ENCODE measurements around the gene FAM184A.

DNA sequence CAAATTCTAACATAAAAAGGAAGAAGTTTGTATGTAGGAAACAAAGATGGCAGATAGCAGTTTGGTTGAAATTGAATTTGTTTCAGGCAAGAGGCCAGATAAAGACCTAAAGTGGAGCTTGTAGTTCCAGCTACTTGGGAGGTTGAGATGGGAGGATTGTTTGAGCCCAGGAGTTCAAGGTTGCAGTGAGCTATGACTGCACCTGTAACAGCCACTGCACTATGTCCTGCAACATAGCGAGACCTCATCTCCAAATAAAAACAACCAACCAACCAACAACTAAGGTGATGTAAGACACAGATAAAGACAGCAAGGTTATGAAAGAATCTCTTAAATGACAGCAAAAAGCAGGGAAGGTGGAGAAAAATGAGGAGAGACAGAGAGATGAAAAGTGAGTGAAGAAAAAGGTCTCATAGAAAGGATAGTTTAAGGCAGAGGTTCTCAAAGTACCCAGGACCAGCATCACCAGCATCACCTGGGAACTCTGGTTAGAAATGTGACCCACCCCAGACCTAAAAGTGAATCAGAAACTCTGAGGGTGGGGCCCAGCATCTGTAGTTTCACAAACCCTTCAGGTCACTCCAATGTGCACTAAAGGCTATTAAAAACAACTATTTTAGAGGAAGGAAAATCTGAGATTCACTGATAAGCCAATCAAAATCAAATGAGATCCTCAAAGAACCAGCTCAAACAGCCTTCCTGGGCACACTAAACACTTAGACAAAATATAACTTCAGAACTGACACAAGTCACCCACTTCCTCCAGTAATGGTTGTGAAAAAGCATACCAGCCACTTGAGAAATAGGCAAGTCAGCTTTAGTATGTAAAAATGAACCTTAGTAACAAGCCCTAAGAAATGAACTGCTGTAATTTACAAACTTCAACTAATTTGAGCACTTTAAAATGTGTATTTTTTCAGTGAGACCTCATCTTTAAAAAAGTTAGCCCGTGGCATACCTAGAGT is 57.6 kb downstream of the FAM184A start:
- TF ChIP-seq, protein P1, sequence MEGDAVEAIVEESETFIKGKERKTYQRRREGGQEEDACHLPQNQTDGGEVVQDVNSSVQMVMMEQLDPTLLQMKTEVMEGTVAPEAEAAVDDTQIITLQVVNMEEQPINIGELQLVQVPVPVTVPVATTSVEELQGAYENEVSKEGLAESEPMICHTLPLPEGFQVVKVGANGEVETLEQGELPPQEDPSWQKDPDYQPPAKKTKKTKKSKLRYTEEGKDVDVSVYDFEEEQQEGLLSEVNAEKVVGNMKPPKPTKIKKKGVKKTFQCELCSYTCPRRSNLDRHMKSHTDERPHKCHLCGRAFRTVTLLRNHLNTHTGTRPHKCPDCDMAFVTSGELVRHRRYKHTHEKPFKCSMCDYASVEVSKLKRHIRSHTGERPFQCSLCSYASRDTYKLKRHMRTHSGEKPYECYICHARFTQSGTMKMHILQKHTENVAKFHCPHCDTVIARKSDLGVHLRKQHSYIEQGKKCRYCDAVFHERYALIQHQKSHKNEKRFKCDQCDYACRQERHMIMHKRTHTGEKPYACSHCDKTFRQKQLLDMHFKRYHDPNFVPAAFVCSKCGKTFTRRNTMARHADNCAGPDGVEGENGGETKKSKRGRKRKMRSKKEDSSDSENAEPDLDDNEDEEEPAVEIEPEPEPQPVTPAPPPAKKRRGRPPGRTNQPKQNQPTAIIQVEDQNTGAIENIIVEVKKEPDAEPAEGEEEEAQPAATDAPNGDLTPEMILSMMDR (IDR thresholded peaks at IDR 0.05): no peak
- TF ChIP-seq POLR2A (IDR thresholded peaks at IDR 0.05; ENCODE audit: low read length) (no peak), KDM1A (IDR thresholded peaks at IDR 0.05; ENCODE audit: low read depth) (no peak), RFX5 (IDR thresholded peaks at IDR 0.05) (no peak), BHLHE40 (IDR thresholded peaks at IDR 0.05; ENCODE audit: low read depth, low read length) (no peak), FOSL2 (IDR thresholded peaks at IDR 0.05) (no peak), FOSL2 (CRISPR knock-in tag; IDR thresholded peaks at IDR 0.05) (no peak), CBX2 (IDR thresholded peaks at IDR 0.05; ENCODE audit: borderline replicate concordance, low read depth) (no peak), POLR2AphosphoS2 (conservative IDR thresholded peaks at IDR 0.05; ENCODE audit: low read length) (no peak), ESRRA (IDR thresholded peaks at IDR 0.05; ENCODE audit: borderline replicate concordance, low read length) (no peak), RAD21 (conservative IDR thresholded peaks at IDR 0.05 in 1 of 2, IDR thresholded peaks at IDR 0.05 in 1 of 2) (no peak)
- TF ChIP-seq, protein P2, sequence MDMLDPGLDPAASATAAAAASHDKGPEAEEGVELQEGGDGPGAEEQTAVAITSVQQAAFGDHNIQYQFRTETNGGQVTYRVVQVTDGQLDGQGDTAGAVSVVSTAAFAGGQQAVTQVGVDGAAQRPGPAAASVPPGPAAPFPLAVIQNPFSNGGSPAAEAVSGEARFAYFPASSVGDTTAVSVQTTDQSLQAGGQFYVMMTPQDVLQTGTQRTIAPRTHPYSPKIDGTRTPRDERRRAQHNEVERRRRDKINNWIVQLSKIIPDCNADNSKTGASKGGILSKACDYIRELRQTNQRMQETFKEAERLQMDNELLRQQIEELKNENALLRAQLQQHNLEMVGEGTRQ (IDR thresholded peaks at IDR 0.05): no peak
- TF ChIP-seq, protein P3, sequence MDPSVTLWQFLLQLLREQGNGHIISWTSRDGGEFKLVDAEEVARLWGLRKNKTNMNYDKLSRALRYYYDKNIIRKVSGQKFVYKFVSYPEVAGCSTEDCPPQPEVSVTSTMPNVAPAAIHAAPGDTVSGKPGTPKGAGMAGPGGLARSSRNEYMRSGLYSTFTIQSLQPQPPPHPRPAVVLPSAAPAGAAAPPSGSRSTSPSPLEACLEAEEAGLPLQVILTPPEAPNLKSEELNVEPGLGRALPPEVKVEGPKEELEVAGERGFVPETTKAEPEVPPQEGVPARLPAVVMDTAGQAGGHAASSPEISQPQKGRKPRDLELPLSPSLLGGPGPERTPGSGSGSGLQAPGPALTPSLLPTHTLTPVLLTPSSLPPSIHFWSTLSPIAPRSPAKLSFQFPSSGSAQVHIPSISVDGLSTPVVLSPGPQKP (IDR thresholded peaks at IDR 0.05; ENCODE audit: low read depth, low read length): no peak

All from A549 (cell line).